DND-41 (cell line): ENCODE measurements around the gene OBSCN.

Experiments
- ATAC-seq: fragments of 200-7000 bp; cut with Tn5 transposase; 3 replicates; pipeline ENCODE4 v1.9.1; 2021; ENCODE audit warnings: low read depth; ENCODE audit not compliant: insufficient read depth
- DNase-seq: peaks from one replicate; pipeline ENCODE4 v3.0.0-alpha.2; 2020
- H2AFZ ChIP-seq: 2 replicates; pipeline ENCODE4 v1.6.0; 2012; ENCODE audit warnings: low read depth, low read length
- H3K27ac ChIP-seq: 2 replicates; pipeline ENCODE4 v1.5.1; 2012; ENCODE audit warnings: low read length, inconsistent platforms
- H3K27me3 ChIP-seq: fragments of 200-600 bp; sonication (generic); 2 replicates; pipeline ENCODE4 v1.6.0; 2012; ENCODE audit warnings: low read length, mild to moderate bottlenecking, inconsistent platforms; ENCODE audit not compliant: insufficient read depth, poor library complexity
- H3K36me3 ChIP-seq: 2 replicates; pipeline ENCODE4 v1.5.1; 2012; ENCODE audit warnings: low read length, inconsistent platforms; ENCODE audit not compliant: insufficient read depth
- H3K4me1 ChIP-seq: 2 replicates; pipeline ENCODE4 v1.5.1; 2012; ENCODE audit warnings: mild to moderate bottlenecking, low read length; ENCODE audit not compliant: insufficient read depth
- H3K4me2 ChIP-seq: 2 replicates; pipeline ENCODE4 v1.6.0; 2012; ENCODE audit warnings: mild to moderate bottlenecking, moderate library complexity, low read length, inconsistent platforms; ENCODE audit not compliant: insufficient read depth
- H3K4me3 ChIP-seq, 2 experiments: fragments of 200-600 bp in 1 of 2; shearing (Covaris generic) in 1 of 2; 2 replicates each; pipeline ENCODE4 v1.5.1; 2012 to 2016; ENCODE audit warnings: inconsistent platforms in 2 of 2, low read length in 2 of 2, mild to moderate bottlenecking in 2 of 2, low read depth in 1 of 2, moderate library complexity in 1 of 2
- H3K79me2 ChIP-seq: 2 replicates; pipeline ENCODE4 v1.6.0; 2012; ENCODE audit warnings: low read length, inconsistent platforms; ENCODE audit not compliant: insufficient read depth
- H3K9ac ChIP-seq: 2 replicates; pipeline ENCODE4 v1.6.0; 2012; ENCODE audit warnings: low read depth, mild to moderate bottlenecking, inconsistent platforms, low read length, moderate library complexity
- H3K9me3 ChIP-seq: 2 replicates; pipeline ENCODE4 v1.5.1; 2012; ENCODE audit warnings: low read length, moderate library complexity, mild to moderate bottlenecking, inconsistent platforms; ENCODE audit not compliant: insufficient read depth, severe bottlenecking
- H4K20me1 ChIP-seq: 2 replicates; pipeline ENCODE4 v1.6.0; 2012; ENCODE audit warnings: low read length; ENCODE audit not compliant: insufficient read depth
- CTCF ChIP-seq: IDR thresholded peaks from 2 replicates; pipeline ENCODE4 v1.5.1; 2012; ENCODE audit warnings: borderline replicate concordance, low read length, moderate library complexity, mild to moderate bottlenecking; ENCODE audit not compliant: poor library complexity, severe bottlenecking; ENCODE audit errors: extremely low read depth
- EZH2 ChIP-seq: IDR thresholded peaks from 3 replicates; pipeline ENCODE4 v1.6.1; 2012; ENCODE audit warnings: borderline replicate concordance, low read depth, mild to moderate bottlenecking, moderate library complexity, low read length, inconsistent platforms; ENCODE audit not compliant: severe bottlenecking

Gene OBSCN

GRCh38 chr1:228181645-228182034 lies 26.2 kb upstream of the OBSCN start:
- H3K79me2 ChIP-seq, result no peaks in the 10 kb centered on the region
- H4K20me1 ChIP-seq, result no peaks in the 10 kb centered on the region
- no peaks in the 10 kb centered on the region for H3K27me3 ChIP-seq
- no peak overlapping the region for H3K27ac ChIP-seq
- no peaks in the 10 kb centered on the region for H3K9me3 ChIP-seq
- DNase-seq (no peak), ATAC-seq (no peak)
- no peak overlapping the region for H3K9ac ChIP-seq
- no peak overlapping the region for H2AFZ ChIP-seq
- H3K4me2 ChIP-seq, result no peak overlapping the region
- no peak overlapping the region for H3K4me3 ChIP-seq
- no peak for TF ChIP-seq EZH2
- no peak for TF ChIP-seq CTCF
- H3K4me1 ChIP-seq, result no peaks in the 10 kb centered on the region
- H3K36me3 ChIP-seq, result peaks cover 3% of the 10 kb centered on the region

- H3K4me2 ChIP-seq, result no peak overlapping the region
Measured at GRCh38 chr1:228182296-228183030, 25.4 kb upstream of the OBSCN start.

GRCh38 chr1:228184152-228184551 lies 23.7 kb upstream of the OBSCN start:
- Histone ChIP-seq H3K4me3 (no peak overlapping the region), H2AFZ (no peak overlapping the region), H3K27ac (no peak overlapping the region), H3K9me3 (no peaks in the 10 kb centered on the region), H3K79me2 (no peaks in the 10 kb centered on the region), H3K9ac (no peak overlapping the region), H3K27me3 (no peaks in the 10 kb centered on the region), H3K4me2 (no peak overlapping the region), H3K4me1 (no peaks in the 10 kb centered on the region), H3K36me3 (no peaks in the 10 kb centered on the region; the same call in 1 of the 2 replicates), H4K20me1 (no peaks in the 10 kb centered on the region)
- ATAC-seq (no peak), DNase-seq (no peak)
- TF ChIP-seq EZH2 (no peak), CTCF (no peak)

More at GRCh38 chr1:228182296-228183030, 25.4 kb upstream of the OBSCN start:
- Histone ChIP-seq H3K27me3 (no peaks in the 10 kb centered on the region), H2AFZ (no peak overlapping the region), H3K9ac (no peak overlapping the region), H3K4me1 (no peaks in the 10 kb centered on the region), H3K36me3 (no peaks in the 10 kb centered on the region; the same call in 1 of the 2 replicates), H4K20me1 (no peaks in the 10 kb centered on the region), H3K79me2 (no peaks in the 10 kb centered on the region), H3K27ac (no peak overlapping the region), H3K9me3 (no peaks in the 10 kb centered on the region), H3K4me3 (no peak overlapping the region)
- no peak for TF ChIP-seq EZH2
- no peak for TF ChIP-seq CTCF
- no peak for DNase-seq
- ATAC-seq, result no peak
